Activated CD4-positive, CD25-positive, alpha-beta regulatory T cell (primary cell): Measurements from ENCODE around the gene SND1.
"Not testable (repeated sequence)": the region's sequence is repeated elsewhere in the genome, so short reads cannot be mapped to it uniquely, and the experiment has no call there.

Experiments
- DNase-seq, 4 experiments: peaks; one replicate each; lab custom pipeline; 2025; lab: John Stamatoyannopoulos, UW

SND1 gene

DNA sequence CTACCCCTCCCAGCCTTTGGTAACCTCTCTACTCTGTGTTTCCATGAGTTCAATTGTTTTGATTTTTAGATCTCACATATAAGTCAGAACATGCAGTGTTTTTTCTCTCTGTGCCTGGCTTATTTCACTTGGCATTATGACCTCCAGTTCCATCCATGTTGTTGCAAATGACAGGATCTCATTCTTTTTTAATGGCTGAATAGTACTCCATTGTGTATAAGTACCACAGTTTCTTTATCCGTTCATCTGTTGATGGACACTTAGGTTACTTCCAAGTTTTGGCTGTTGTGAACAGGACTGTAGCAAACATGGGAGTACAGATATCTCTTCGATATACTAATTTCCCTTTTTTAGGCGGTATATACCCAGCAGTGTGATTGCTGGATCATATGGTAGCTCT, 237.7 kb downstream of the SND1 start:
- no peak for DNase-seq

DNA sequence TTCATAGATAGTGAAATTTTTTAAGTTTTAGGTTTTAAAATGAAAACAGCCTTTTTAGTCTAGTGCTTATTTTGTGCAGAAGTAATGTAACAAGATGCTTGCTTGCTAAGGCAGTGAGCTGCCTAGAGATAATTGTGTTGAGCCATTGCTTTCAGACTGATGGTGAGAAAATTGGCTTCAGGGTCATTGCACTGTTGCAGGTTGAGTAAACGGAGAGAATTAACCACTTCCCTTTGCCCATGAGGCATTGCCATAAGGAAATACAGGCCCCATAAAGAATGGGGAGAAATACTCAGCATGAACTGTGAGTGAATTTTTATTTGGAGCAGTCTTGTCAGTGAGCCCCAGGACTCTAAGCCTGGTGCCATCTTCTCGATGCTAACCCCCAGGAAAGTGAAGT, 238.7 kb downstream of the SND1 start:
- no peak for DNase-seq

DNA sequence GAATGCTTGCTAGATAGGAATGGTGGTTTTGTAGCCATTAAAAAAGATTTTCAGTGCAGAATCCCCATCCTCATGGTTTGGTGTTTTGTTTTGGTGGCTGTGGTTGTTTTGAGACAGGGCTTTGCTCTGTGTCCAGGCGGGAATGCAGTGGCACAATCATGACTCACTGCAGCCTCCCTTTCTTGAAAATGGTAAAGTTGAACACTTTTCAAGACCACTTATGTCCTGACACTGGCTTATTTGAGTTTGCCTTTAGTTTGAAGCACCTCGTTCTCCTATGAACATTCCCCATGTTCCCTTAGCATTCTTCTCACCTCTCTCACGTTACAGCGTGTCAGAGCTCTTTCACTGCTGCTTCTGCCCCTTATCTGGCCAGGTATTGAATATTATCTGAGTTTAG, 239.2 kb downstream of the SND1 start:
- DNase-seq = no peak

GRCh38 chr7:127891854-127892438, 240.0 kb downstream of the SND1 start:
- no peak for DNase-seq

DNA sequence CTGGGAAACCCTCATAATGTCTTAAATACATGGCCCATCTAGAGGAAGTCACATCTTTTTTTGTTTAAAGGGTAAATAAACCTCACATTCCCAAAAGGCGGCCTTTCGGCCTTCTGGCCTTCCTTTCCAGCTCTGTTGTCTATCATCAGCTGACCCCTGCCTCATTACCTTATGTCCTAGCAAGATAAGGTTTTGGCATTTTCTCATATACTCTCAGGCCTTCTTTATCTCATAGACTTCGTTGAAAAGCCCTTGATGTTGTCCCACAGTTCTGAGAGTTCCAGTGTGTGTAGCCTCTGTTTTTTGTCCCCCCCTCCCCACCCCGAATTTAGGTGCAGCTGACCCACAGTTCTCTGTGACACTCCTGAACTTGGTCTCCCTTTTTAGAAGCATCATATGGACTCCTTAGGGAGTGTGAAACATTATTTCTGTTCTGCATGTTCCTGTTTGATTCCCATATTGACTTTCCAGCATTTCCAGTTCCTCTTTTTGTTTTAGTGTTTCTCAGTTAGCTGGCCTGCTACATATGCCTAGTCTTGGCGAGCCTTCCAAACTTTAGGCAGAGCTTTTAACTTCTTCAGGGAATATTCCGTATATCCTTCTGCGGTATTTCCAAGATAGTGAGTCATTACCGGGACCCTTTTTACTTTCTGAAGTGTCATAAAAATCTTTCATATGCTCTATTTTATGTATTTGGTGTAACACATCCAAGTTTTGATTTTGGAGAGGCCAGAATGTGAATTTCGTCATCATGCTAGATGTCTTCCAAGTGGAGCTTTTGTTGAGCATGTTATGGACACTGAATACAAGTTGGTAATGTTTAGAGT, 240.7 kb downstream of the SND1 start:
- no peak for DNase-seq

- DNase-seq = no peak
Observed at GRCh38 chr7:127893547-127893946, 241.6 kb downstream of the SND1 start.

GRCh38 chr7:127894588-127894987, 242.6 kb downstream of the SND1 start:
- no peak for DNase-seq

DNA sequence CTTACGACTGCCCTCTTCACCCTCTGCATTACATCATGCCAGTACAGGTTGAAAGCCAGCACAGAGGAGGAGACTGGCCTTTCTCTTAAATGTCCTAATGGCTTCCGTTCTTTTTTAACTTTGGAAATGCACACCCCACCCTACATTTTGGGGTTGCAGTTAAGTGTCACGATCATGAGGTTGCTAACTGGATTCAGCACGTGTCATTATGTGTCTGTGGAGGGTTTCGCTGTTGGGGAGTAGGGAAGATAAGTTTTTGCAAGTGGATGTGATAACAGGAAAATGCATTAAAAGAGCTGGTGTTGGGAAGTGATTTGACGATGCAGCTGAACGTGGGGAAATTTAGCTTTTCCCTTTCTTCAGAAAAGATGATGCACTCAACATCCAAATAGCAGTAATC, 243.4 kb downstream of the SND1 start:
- DNase-seq = no peak

DNA sequence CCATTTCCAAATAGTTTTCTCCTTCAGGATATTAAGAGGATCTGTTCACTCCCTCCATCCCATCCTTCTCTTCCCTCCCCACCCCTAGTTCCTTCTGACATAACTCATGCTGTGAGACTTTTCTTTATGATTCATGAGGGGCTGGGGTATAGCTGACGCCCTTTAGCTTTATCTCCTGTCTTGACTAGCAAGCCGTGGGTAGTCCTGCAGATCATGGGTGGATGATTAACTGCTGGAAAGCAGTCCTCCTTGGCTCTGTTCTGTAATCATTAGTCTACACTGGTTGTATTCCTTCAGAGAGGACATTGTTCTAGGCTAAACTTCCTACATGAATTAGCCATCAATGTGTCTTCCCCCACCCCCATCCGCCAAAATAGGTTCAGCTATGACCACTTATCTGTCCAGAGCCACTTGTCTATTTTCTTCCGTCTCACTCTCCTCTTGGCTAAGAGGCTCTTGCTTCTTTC, 243.9 kb downstream of the SND1 start:
- no peak for DNase-seq

GRCh38 chr7:127896659-127897058, 244.7 kb downstream of the SND1 start:
- no peak for DNase-seq

- DNase-seq = no peak
Observed at GRCh38 chr7:127897704-127898454, 245.9 kb downstream of the SND1 start.

- no peak for DNase-seq
Observed at GRCh38 chr7:127899411-127899810, 247.4 kb downstream of the SND1 start.

DNA sequence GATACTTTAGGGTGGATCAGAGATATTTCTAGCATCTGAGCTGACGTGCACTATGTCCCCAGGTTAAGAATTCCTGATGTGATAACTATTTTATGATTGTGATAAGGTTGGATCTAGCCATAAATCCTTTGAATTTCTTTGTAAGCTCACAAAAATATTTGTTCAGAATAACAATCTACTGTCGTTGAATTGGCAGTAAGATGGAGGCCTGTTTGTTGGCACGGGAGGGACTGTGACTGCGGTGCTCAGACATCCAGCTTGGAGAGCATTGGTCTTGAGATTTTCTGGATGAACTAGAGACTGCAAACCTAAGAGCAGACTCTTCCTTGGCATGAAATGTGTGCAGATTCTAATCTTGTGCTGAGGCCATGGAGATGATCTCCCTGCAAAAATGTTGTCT, 248.1 kb downstream of the SND1 start:
- no peak for DNase-seq

DNA sequence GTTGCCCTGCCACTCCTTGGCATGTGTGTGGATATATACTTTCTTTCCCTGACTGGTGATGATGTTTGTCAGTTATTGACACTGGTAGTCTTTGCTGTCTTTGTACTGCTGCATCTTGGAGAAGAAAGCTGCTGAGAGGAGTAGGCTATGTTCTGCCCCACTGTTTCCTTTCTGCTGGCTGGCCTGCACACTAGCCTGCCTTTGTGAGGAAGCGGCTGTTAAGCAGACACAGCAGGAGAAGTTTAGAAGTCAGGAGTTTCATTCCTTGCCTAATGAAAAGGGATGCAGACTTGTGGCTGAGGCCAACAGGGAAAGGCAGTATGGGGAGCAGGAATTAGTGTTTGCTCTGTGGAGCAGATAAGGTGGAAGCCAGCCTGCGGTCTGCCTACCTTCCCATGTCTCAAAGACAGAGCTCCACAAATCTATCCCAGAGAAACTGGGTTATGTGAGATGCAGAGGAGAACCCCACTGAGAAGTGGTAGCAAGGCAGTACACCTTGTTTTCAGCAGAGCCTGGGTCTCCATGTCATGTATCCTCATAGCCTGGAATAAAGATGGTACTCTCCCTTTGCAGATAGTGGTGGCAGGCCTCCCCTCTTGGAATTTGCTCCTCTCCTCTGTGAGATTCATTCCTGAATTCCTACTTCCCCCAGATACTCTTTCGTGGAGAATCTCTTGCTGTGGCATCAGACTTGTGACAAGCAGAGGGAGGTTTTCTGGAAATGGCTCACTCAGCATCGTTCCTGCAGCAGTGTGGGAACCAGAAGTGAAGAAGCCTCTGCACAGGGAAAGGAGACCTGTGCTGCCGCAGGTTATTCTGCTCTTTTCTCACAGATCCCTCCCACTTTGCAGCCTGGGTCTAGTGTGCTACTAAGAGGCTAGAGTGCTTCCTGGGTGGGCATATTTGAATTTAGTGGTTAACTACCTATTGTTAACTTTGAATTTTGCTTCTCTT, 249.0 kb downstream of the SND1 start:
- no peak for DNase-seq

DNA sequence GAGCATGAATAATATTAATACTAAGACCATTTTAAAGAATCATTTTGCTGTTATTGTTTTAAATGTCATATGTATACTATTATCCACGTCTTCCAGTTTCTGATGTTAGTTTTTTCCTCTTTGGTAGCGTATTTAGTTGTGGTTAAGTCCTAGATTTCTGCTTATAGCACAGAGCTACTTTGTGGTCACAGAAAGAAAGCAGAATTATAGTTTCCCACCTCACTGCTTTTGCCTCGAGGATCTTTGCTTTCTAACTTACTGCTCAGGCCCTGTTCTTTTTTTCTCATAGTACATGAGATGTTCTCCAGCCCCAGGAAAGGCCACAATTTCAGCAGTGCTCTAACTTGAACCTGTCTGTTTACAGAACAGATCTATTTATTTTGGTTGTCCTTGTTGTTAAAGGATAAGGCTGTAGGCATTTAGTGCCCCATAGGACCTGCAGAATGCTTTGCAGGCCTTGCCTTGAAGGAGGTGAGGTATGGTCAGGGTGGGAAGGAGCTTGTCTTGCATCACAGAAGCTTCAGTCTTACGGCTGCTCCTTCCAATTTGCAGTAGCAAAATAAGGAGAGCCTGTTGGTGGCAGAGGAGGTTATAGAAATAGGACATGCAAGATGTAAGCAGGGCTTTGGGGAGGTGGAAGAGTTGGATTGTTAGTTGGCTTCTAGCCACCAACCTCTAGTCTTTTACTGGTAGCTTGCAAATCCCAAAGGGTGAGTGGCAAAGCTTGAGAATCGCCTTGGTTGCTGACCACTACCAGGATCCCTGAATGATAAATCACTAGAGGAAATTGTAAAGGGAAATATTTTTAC, 250.1 kb downstream of the SND1 start:
- DNase-seq = no peak

GRCh38 chr7:127902753-127903152, 250.8 kb downstream of the SND1 start:
- not testable (repeated sequence) for DNase-seq

GRCh38 chr7:127903892-127904669, 252.1 kb downstream of the SND1 start:
- DNase-seq = no peak

GRCh38 chr7:127904670-127904985, 252.6 kb downstream of the SND1 start:
- DNase-seq = no peak

DNA sequence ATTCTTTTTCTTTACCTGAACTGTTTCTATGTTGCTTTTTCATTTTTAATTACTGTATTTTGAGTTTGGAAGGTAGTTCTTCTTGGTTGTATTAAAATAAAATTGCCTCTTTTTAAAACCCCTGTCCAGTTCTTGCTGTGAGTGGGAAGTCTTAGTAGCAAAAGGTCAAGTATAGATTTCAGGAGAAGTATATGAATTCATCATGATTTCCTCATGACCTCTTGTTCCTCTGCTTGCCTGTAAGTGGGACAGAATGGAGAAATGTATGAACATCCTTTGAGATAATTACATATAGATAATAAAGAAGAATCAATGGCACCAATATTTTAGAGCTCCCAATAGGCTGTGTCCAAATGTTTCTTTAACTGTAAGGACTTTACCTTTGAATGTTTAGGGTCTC, 253.0 kb downstream of the SND1 start:
- no peak for DNase-seq
